CD4-positive, CD25-positive, alpha-beta regulatory T cell (primary cell): Measurements from ENCODE around the gene CHMP1B. TPM values are rescaled to one million over a fixed set of nuclear protein-coding genes. Genes with fewer than 3 reads are reported as not detected.

ENCODE experiments used
- ATAC-seq, 2 donors: fragments of 150-1000 bp; cut with Tn5 transposase; one replicate each; pipeline ENCODE4 v1.10.0; 2021; ENCODE audit warnings: low read depth in 2 of 2, moderate number of reproducible peaks in 2 of 2, moderate library complexity in 1 of 2
- DNase-seq, 3 donors: peaks; one replicate each; pipeline versions ENCODE4 v3.0.0 to v3.0.0-alpha.2; 2012 to 2022; ENCODE audit warnings: mixed read lengths in 1 of 3
- H3K27ac ChIP-seq: one replicate; pipeline ENCODE4 v1.7.0; 2013; ENCODE audit warnings: mild to moderate bottlenecking, low read length; ENCODE audit not compliant: insufficient read depth, poor library complexity, severe bottlenecking
- H3K27me3 ChIP-seq: one replicate; pipeline ENCODE4 v1.7.0; 2013; ENCODE audit warnings: low read length; ENCODE audit not compliant: control insufficient read depth, insufficient read depth
- H3K36me3 ChIP-seq: one replicate; pipeline ENCODE4 v1.7.0; 2013; ENCODE audit warnings: mild to moderate bottlenecking, low read length, moderate library complexity; ENCODE audit not compliant: control insufficient read depth, insufficient read depth
- H3K4me1 ChIP-seq: 2 replicates; pipeline ENCODE4 v1.7.0; 2013; ENCODE audit warnings: mild to moderate bottlenecking, low read length; ENCODE audit not compliant: insufficient read depth, control insufficient read depth, poor library complexity, severe bottlenecking
- H3K4me3 ChIP-seq: one replicate; pipeline ENCODE4 v1.7.0; 2013; ENCODE audit warnings: low read depth, mild to moderate bottlenecking, low read length, moderate library complexity
- H3K9me3 ChIP-seq, 2 experiments: 1 replicate in 1 of 2; 2 replicates in 1 of 2; pipeline ENCODE4 v1.7.0; 2013; ENCODE audit warnings: low read length in 2 of 2, mild to moderate bottlenecking in 1 of 2, moderate library complexity in 1 of 2; ENCODE audit not compliant: control insufficient read depth in 2 of 2
- H3K27ac Mint-ChIP-seq, 3 donors: one replicate each; pipeline ENCODE4 v1.8.0; 2020 to 2022; ENCODE audit warnings: mild to moderate bottlenecking in 3 of 3, mixed read lengths in 3 of 3, moderate library complexity in 2 of 3
- H3K27me3 Mint-ChIP-seq: one replicate; pipeline ENCODE4 v1.8.0; 2022; ENCODE audit warnings: mild to moderate bottlenecking, mixed read lengths
- H3K36me3 Mint-ChIP-seq: one replicate; pipeline ENCODE4 v1.8.0; 2020; ENCODE audit warnings: mixed read lengths
- H3K4me1 Mint-ChIP-seq, 4 donors: one replicate each; pipeline ENCODE4 v1.8.0; 2020 to 2022; ENCODE audit warnings: mixed read lengths in 4 of 4, mild to moderate bottlenecking in 1 of 4
- H3K4me3 Mint-ChIP-seq, 4 donors: one replicate each; pipeline ENCODE4 v1.8.0; 2020 to 2022; ENCODE audit warnings: mild to moderate bottlenecking in 4 of 4, mixed read lengths in 4 of 4, moderate library complexity in 3 of 4
- H3K9me3 Mint-ChIP-seq, 7 donors: one replicate each; pipeline ENCODE4 v1.8.0; 2020 to 2022; ENCODE audit warnings: mixed read lengths in 7 of 7, mild to moderate bottlenecking in 3 of 7, moderate library complexity in 2 of 7
- polyA plus RNA-seq, 4 donors: library from polyadenylated mRNA; unstranded; fragments of 300-500 nt; fragmentation: Illumina TruSeq; gene quantifications; one replicate each; pipeline ENCODE4 v1.2.3, GENCODE V29; 2021
- total RNA-seq: library from RNA; stranded (reverse); gene quantifications from one replicate; pipeline ENCODE4 v1.2.3, GENCODE V29; 2022

Gene CHMP1B
- total and polyA plus RNA-seq, 5 donors from 2014 or later: 55.4 to 113 (median 67.6) TPM

GRCh38 chr18:11823545-11823944 is 27.7 kb upstream of the CHMP1B start:
- Histone ChIP-seq H3K9me3 (peaks cover 0 to 4% of the 10 kb centered on the region in 2 experiments), H3K4me3 (no peak overlapping the region), H3K36me3 (no peaks in the 10 kb centered on the region), H3K27me3 (no peaks in the 10 kb centered on the region), H3K4me1 (no peaks in the 10 kb centered on the region), H3K27ac (no peak overlapping the region)
- DNase-seq: no peak
- no peak overlapping the region for H3K27ac Mint-ChIP-seq
- H3K4me3 Mint-ChIP-seq: no peak overlapping the region
- H3K27me3 Mint-ChIP-seq: no peaks in the 10 kb centered on the region
- H3K4me1 Mint-ChIP-seq: no peaks in the 10 kb centered on the region
- peaks cover 0 to 8% (median 0%) of the 10 kb centered on the region in 7 donors for H3K9me3 Mint-ChIP-seq
- ATAC-seq: no peak
- H3K36me3 Mint-ChIP-seq: no peaks in the 10 kb centered on the region

GRCh38 chr18:11826836-11827235 is 24.4 kb upstream of the CHMP1B start:
- Histone ChIP-seq H3K4me1 (no peaks in the 10 kb centered on the region), H3K27ac (no peak overlapping the region), H3K27me3 (no peaks in the 10 kb centered on the region), H3K36me3 (no peaks in the 10 kb centered on the region), H3K4me3 (no peak overlapping the region), H3K9me3 (no peaks in the 10 kb centered on the region)
- Mint-ChIP-seq H3K36me3 (no peaks in the 10 kb centered on the region), H3K9me3 (peaks cover 0 to 5% (median 0%) of the 10 kb centered on the region in 7 donors), H3K4me1 (no peaks in the 10 kb centered on the region), H3K27me3 (no peaks in the 10 kb centered on the region), H3K27ac (peak overlapping the region in 1 of 3 donors; percentile 77), H3K4me3 (no peak overlapping the region)
- ATAC-seq: no peak
- no peak for DNase-seq

GRCh38 chr18:11828786-11829432 is 22.3 kb upstream of the CHMP1B start:
- no peaks in the 10 kb centered on the region for H3K4me1 ChIP-seq
- no peaks in the 10 kb centered on the region for H3K9me3 ChIP-seq
- ATAC-seq: no peak
- no peak for DNase-seq
- H3K36me3 ChIP-seq: no peaks in the 10 kb centered on the region
- no peak overlapping the region for H3K4me3 Mint-ChIP-seq
- no peak overlapping the region for H3K27ac Mint-ChIP-seq
- H3K36me3 Mint-ChIP-seq: no peaks in the 10 kb centered on the region
- H3K27me3 ChIP-seq: no peaks in the 10 kb centered on the region
- H3K27ac ChIP-seq: no peak overlapping the region
- H3K4me1 Mint-ChIP-seq: no peaks in the 10 kb centered on the region
- H3K9me3 Mint-ChIP-seq: peaks cover 0 to 5% (median 0%) of the 10 kb centered on the region in 7 donors
- no peak overlapping the region for H3K4me3 ChIP-seq
- H3K27me3 Mint-ChIP-seq: no peaks in the 10 kb centered on the region

GRCh38 chr18:11830585-11830984 is 20.6 kb upstream of the CHMP1B start:
- DNase-seq (no peak), ATAC-seq (no peak)
- Mint-ChIP-seq H3K27ac (no peak overlapping the region), H3K9me3 (peaks cover 0 to 5% (median 0%) of the 10 kb centered on the region in 7 donors), H3K36me3 (no peaks in the 10 kb centered on the region), H3K4me1 (no peaks in the 10 kb centered on the region), H3K4me3 (no peak overlapping the region), H3K27me3 (peaks cover 4% of the 10 kb centered on the region)
- Histone ChIP-seq H3K4me1 (no peaks in the 10 kb centered on the region), H3K27ac (no peak overlapping the region), H3K27me3 (no peaks in the 10 kb centered on the region), H3K9me3 (no peaks in the 10 kb centered on the region), H3K36me3 (no peaks in the 10 kb centered on the region), H3K4me3 (no peak overlapping the region)

GRCh38 chr18:11831921-11832320 is 19.3 kb upstream of the CHMP1B start:
- peaks cover 4% of the 10 kb centered on the region for H3K27me3 Mint-ChIP-seq

GRCh38 chr18:11834772-11835171 is 16.4 kb upstream of the CHMP1B start:
- Mint-ChIP-seq H3K36me3 (no peaks in the 10 kb centered on the region), H3K4me1 (no peaks in the 10 kb centered on the region), H3K4me3 (no peak overlapping the region), H3K27me3 (peaks cover 8% of the 10 kb centered on the region), H3K9me3 (peaks cover 0 to 1% (median 0%) of the 10 kb centered on the region in 7 donors), H3K27ac (no peak overlapping the region)
- no peaks in the 10 kb centered on the region for H3K27me3 ChIP-seq
- H3K27ac ChIP-seq: no peak overlapping the region
- H3K4me1 ChIP-seq: no peaks in the 10 kb centered on the region
- H3K36me3 ChIP-seq: no peaks in the 10 kb centered on the region
- no peak overlapping the region for H3K4me3 ChIP-seq
- DNase-seq: no peak
- no peaks in the 10 kb centered on the region for H3K9me3 ChIP-seq
- ATAC-seq: no peak

More at GRCh38 chr18:11831921-11832320, 19.3 kb upstream of the CHMP1B start:
- Histone ChIP-seq H3K4me3 (no peak overlapping the region), H3K4me1 (no peaks in the 10 kb centered on the region), H3K27me3 (no peaks in the 10 kb centered on the region), H3K27ac (no peak overlapping the region), H3K9me3 (no peaks in the 10 kb centered on the region), H3K36me3 (no peaks in the 10 kb centered on the region)
- no peak overlapping the region for H3K27ac Mint-ChIP-seq
- DNase-seq (no peak), ATAC-seq (no peak)
- H3K4me3 Mint-ChIP-seq: no peak overlapping the region
- no peaks in the 10 kb centered on the region for H3K36me3 Mint-ChIP-seq
- H3K4me1 Mint-ChIP-seq: no peaks in the 10 kb centered on the region
- peaks cover 0 to 2% (median 0%) of the 10 kb centered on the region in 7 donors for H3K9me3 Mint-ChIP-seq

GRCh38 chr18:11839556-11839955 is 11.7 kb upstream of the CHMP1B start:
- H3K36me3 Mint-ChIP-seq: no peaks in the 10 kb centered on the region
- H3K4me1 ChIP-seq: no peaks in the 10 kb centered on the region
- no peaks in the 10 kb centered on the region for H3K9me3 ChIP-seq
- H3K4me3 ChIP-seq: no peak overlapping the region
- no peak overlapping the region for H3K4me3 Mint-ChIP-seq
- ATAC-seq: no peak
- no peaks in the 10 kb centered on the region for H3K9me3 Mint-ChIP-seq
- H3K27me3 Mint-ChIP-seq: peaks cover 12% of the 10 kb centered on the region
- no peak overlapping the region for H3K27ac Mint-ChIP-seq
- H3K36me3 ChIP-seq: no peaks in the 10 kb centered on the region
- no peak overlapping the region for H3K27ac ChIP-seq
- no peaks in the 10 kb centered on the region for H3K4me1 Mint-ChIP-seq
- H3K27me3 ChIP-seq: no peaks in the 10 kb centered on the region
- DNase-seq: no peak

GRCh38 chr18:11840493-11840892 is 10.7 kb upstream of the CHMP1B start:
- H3K9me3 ChIP-seq: no peaks in the 10 kb centered on the region
- DNase-seq: no peak
- H3K4me3 Mint-ChIP-seq: no peak overlapping the region
- H3K27me3 Mint-ChIP-seq: peaks cover 12% of the 10 kb centered on the region
- no peaks in the 10 kb centered on the region for H3K36me3 Mint-ChIP-seq
- no peak overlapping the region for H3K4me3 ChIP-seq
- H3K36me3 ChIP-seq: no peaks in the 10 kb centered on the region
- H3K9me3 Mint-ChIP-seq: no peaks in the 10 kb centered on the region
- H3K27ac Mint-ChIP-seq: no peak overlapping the region
- no peak for ATAC-seq
- no peaks in the 10 kb centered on the region for H3K27me3 ChIP-seq
- H3K4me1 Mint-ChIP-seq: no peaks in the 10 kb centered on the region
- H3K27ac ChIP-seq: no peak overlapping the region
- H3K4me1 ChIP-seq: no peaks in the 10 kb centered on the region
